T-helper 22 cell (primary cell): ENCODE measurements around the gene ANGPTL2.

Experiments used
- DNase-seq: peaks from one replicate; pipeline ENCODE4 v3.0.0-alpha.2; 2020; ENCODE audit warnings: low read depth

The ANGPTL2 gene

DNA sequence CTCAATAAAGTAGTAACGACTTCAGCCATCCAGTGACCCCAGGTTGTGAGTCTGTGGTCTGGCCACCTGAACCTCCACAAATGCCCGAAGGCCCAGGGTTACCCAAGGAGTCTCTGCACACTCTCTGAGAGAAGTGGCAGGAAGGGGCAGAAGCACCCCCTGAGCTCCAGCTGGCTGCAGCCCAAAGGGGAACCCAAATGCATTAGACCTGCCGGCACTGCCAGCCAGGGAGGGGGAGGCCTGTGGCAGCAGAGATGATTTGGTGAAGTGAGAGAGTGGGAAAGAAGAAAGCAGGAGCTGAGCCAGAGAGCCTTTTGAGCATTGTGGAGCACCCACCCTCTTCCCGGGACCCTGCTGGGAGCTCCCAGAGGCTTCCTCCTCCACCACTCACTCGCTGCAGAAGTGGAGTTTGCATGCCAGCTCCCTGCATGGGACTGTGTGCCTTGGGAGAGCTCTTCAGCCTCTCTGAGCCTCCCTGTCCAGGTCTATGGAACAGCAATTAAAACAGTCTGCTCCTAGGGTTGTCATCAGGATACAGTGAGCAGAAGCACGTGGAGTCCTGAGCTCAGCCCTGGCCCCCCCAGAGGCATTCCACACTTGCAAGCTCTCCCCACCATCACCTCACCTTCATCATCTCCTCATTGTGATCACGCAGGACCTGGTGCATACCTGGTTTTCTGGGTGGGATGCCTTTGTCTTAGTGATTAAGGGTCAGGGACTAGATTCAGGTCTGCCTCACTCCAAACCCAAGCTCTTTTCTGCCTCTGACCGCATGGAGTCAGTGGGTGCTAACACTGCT, 13.8 kb upstream of the ANGPTL2 start:
- DNase-seq: no peak

GRCh38 chr9:127135056-127135745, 12.8 kb upstream of the ANGPTL2 start:
- no peak for DNase-seq

GRCh38 chr9:127133739-127134167, 11.3 kb upstream of the ANGPTL2 start:
- DNase-seq: no peak

DNA sequence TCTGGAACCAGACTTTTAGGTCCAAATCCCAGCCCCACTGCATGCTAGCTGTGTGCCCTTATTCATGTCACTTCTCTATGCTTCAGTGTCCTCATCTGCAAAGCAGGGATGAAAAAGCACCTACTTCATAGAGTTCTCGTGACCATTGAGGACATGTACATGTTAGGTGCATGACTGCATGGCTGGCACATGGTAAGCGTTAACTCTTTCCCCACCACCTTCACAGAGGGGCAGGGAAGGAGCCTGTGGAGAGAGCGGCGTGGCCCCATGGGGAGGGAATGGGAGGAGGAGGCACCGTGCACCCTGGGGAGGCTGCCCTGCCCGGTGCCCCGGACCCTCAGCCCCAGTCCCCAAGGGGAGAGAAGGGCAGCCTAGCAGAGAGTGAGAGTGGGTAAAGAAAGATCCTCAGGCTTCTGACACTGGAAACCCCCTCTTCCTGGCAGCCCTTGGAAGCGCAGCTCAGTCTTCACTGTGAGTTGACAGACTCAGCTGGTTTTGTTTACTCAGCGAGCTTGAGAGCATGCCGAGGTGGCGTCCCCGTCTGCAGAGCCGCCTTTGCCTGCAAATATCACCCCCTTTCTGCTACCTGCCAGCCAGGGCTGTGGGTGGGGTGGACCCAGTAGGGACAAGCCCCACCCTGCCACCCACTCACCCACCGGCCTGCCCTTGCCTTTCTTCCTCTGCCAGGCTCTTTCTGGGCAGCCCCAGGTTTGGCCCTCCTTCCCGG, 10.6 kb upstream of the ANGPTL2 start:
- no peak for DNase-seq

DNA sequence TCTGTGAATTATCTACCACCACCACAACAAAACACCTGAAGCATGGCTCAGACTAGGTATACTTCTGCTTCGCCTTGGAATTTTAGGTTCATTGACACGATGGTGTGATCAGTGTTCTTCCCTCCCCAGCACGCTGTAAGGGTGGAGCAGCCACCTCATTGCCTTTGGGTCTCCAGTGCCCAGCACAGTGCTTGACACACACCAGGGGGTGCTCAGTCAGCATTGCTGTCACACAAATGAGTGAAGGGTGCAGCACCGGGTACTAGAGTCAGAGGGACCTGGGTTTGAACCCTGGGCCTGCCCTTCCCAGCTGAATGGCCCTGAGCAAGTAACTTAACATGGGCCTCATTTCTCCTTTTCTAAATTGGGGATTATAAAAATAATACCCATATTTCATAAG, 9.9 kb upstream of the ANGPTL2 start:
- no peak for DNase-seq

- DNase-seq: no peak
These were observed 9.4 kb upstream of the ANGPTL2 start for GRCh38 chr9:127131871-127132270.

- DNase-seq: no peak
These were observed 8.5 kb upstream of the ANGPTL2 start for GRCh38 chr9:127130661-127131538.

DNA sequence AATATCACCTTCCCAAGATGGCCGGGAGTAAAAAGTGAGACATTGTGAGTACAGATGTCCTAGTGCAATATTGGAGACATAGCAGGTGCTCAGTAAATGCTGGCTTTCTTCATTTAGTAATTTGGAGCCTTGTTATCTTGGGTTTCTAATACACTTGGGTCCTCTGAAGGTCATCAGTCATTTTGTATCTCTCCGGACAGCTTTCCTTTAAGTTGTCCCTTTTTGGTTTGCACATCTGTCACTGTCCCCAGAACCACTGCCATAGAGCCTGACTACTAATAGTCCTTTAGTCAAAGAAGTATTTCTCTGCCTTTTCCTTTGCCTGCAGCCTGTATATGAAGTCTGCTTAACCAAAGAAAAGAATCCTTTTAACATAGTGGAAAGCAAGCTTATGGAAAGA, 7.8 kb upstream of the ANGPTL2 start:
- DNase-seq: no peak

DNA sequence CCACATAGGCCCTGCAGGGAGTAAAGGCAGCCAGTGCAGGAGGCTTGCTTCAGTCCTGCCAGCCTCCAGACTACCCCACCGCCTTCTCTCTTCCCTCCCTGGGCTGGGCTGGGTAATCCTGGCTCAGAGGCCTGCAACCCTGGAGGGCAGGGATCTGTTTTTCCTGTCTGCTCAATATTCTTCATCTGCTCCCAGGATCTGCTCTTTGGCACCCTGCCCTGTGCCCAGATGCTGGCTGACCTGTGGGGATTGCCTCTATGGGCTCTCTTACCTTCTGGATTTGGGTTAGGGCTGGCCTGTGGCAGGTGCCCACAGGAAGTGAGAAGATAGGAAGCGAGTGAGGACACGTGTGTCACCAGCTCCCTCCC, 7.3 kb upstream of the ANGPTL2 start:
- DNase-seq: no peak

- no peak for DNase-seq
These were observed 6.8 kb upstream of the ANGPTL2 start for GRCh38 chr9:127129073-127129717.

DNA sequence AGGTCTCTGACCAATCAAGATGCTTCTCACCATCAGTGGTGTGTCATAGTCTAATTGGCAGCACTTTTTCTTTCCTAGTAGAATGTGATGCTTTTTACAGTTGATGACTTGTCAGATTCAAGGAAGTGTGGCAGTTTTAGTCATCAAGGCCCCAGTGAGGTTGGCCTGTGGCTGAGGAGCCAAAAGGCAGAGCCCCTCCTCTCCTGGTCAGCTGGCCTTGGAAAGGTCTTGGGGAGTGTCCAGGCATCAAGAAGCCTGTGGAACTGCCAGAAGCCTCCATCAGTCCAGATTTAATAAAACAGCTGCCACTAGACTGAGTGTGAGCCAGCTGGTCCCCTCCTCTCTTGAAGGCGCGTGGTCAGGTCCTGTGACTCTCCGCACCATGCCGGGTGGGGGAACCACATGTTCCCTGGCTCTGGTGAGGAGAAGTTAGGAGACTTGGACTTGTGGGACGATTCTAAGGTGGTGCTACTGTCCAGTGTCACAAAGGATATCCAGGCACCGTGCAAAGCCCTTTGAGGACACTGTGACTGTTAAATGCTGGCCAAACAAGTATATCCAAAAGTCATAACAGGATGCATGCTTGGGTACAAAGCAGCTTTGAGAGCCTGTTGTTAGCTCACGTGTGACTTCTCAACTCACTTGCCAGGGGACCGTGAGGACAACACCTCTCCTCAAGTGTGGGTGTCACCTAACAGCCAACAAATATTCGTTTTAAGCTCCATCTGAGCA, 6.1 kb upstream of the ANGPTL2 start:
- no peak for DNase-seq

- DNase-seq: no peak
These were observed 4.5 kb upstream of the ANGPTL2 start for GRCh38 chr9:127126971-127127370.

GRCh38 chr9:127124792-127125191, 2.4 kb upstream of the ANGPTL2 start:
- no peak for DNase-seq

- no peak for DNase-seq
These were observed 1.7 kb upstream of the ANGPTL2 start for GRCh38 chr9:127124111-127124531.

DNA sequence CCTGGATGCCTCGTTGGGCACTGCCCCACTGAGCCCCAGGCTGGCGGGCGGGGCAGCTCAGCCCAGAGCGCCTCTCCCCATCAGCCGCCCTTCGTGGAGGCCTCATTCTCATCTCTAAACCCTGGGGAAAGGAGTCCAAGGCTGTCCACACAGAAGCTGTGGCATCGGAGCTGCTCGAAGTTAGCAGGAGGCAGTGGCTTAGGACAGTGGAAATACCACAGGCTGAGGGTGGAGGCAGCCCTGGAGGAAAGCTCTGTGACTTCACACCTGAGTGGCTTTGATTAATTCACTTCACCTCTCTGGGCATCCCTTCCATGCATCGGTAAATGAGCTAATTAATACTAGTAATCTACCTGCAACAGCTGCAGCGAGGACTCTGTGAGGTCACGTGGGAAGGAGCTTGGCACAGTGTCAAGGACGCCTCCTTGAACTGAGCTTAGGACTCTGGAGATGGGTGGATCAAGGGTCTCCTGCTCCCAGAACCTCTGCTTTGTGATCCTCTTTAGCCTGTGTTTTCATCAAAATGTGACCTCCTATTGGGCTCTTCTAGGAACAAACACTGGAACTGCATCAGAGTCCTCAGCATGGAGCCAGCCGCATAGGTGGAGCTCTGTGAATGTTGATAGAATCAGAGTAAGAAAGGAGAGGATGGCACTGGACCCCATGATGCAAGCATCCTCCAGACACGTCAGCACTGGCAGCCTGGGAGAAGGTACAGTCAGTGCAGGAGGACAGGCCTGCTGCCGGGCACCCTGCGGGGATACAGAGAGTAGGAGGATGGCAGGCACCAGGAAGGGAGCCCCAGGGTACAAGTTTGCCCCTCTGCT, 842 bp upstream of the ANGPTL2 start:
- no peak for DNase-seq

DNA sequence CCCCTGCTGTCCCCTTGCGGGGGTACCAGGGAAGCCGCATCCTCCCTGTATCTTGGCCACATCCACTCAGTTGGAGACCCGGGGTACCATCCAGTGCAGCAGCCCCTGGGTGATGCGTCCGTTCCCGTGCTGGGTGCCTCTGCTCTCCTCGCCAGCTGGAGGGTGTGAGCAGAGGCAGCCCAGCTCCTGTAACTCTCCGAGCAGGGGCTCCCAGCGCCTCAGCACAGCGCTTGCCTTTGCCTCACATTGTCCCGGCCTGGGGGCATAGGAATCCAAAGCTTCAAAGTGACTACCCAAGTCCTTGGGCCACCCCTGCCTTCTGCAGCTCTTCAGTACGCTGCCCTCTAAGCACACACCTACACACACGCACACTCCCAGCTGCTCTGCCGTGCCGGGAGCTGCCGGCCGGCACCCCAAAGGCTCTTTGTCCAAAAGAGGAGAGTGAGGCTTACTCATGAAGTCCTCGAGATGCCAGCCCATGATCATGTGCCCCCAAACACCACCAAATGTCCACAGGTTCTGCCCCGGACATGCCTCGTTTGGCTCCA, 733 bp downstream of the ANGPTL2 start:
- DNase-seq: no peak

DNA sequence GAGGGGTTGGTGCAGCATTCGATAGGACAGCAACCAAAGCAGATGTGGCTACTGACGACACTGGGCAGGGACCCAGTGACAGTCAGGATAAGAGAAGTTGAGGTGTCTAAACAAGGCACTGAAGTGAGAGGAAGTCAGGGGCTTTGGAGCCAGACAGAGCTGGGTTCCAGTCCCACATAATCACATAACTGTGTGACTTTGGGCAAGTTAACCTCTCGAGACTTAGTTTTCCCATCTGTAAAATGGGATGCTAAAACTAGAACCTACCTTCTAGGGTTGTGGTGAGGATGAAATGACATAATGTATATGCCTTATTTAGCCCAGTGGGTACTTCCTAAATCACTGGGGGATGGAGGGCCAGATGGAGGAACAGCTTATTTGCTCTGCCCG, 3.1 kb downstream of the ANGPTL2 start:
- DNase-seq: no peak

GRCh38 chr9:127118597-127119319, 3.7 kb downstream of the ANGPTL2 start:
- DNase-seq: no peak

DNA sequence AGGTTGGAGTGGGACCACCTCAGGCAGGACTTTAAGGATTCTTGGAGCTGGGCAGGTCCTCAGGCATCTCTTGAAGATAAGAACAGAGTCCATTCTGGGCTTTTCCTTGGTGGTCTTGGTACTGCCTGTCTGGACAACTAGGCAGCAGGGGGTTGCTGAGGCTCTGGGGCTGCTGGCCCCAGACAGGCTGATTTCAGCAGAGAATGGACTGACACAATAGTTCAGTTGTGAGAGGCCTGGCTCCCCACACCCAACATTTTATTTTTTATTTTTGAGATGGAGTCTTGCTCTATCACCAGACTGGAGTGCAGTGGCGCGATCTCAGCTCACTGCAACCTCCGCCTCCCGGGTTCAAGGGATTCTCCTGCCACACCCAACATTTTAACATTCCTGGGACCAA, 4.6 kb downstream of the ANGPTL2 start:
- DNase-seq: no peak
